Upper lobe of right lung (tissue), 1 donor: ENCODE data around the gene PCDHGC4. TPM values are rescaled to one million over a fixed set of nuclear protein-coding genes. Genes with fewer than 3 reads are reported as not detected.

Experiments used
- ATAC-seq: fragments of 200-7000 bp; cut with Tn5 transposase; one replicate; pipeline ENCODE4 v1.9.1; 2020; ENCODE audit warnings: mild to moderate bottlenecking, moderate library complexity
- DNase-seq: peaks from one replicate; pipeline ENCODE4 v3.0.0-alpha.2; 2020
- H3K27ac ChIP-seq: fragments of 200-600 bp; one replicate; pipeline ENCODE4 v1.8.0; 2022
- H3K27me3 ChIP-seq: fragments of 200-600 bp; one replicate; pipeline ENCODE4 v1.8.0; 2022; ENCODE audit warnings: mild to moderate bottlenecking
- H3K36me3 ChIP-seq: fragments of 200-600 bp; one replicate; pipeline ENCODE4 v1.8.0; 2022
- H3K4me1 ChIP-seq: fragments of 200-600 bp; one replicate; pipeline ENCODE4 v1.8.0; 2022
- H3K4me3 ChIP-seq: fragments of 200-600 bp; one replicate; pipeline ENCODE4 v1.8.0; 2022; ENCODE audit warnings: mild to moderate bottlenecking
- H3K9me3 ChIP-seq: fragments of 200-600 bp; one replicate; pipeline ENCODE4 v1.8.0; 2022
- CTCF ChIP-seq: fragments of 200-600 bp; IDR thresholded peaks from one replicate; pipeline ENCODE4 v1.8.0; 2022; ENCODE audit warnings: antibody characterized with exemption
- intact Hi-C: fragments of 100-400 bp; cut with DNase I; formaldehyde crosslinking; loops from one replicate; pipeline ENCODE4 v1.11.0; 2022
- total RNA-seq: library from RNA; stranded (reverse); fragmentation: NEBNext Ultra II Directional; extraction: Animal tissue kit (Norgen Biotek cat#: 25700); gene quantifications from one replicate; pipeline ENCODE4 v1.2.1, GENCODE V29; 2021
- donor health status: DM: no; HTN: yes; CAD: no; lungs with severe emphysema.

Gene PCDHGC4
- total RNA-seq, 1 donor from 2014 or later, result 1.8 TPM

GRCh38 chr5:141510850-141511601, 26.2 kb downstream of the PCDHGC4 start:
- Histone ChIP-seq H3K4me3 (no peak overlapping the region), H3K9me3 (no peaks in the 10 kb centered on the region), H3K27me3 (no peaks in the 10 kb centered on the region), H3K27ac (no peak overlapping the region), H3K36me3 (peaks cover 19% of the 10 kb centered on the region), H3K4me1 (peaks cover 43% of the 10 kb centered on the region)
- DNase-seq (no peak), ATAC-seq (no peak)
- intact Hi-C loops, result no loop called here
- TF ChIP-seq CTCF, result no peak

- Histone ChIP-seq H3K9me3 (no peaks in the 10 kb centered on the region), H3K36me3 (peaks cover 23% of the 10 kb centered on the region), H3K27ac (peak overlapping the region; percentile 76), H3K4me3 (no peak overlapping the region), H3K27me3 (no peaks in the 10 kb centered on the region), H3K4me1 (peaks cover 43% of the 10 kb centered on the region)
- no peak for ATAC-seq
- no peak for DNase-seq
- no peak for TF ChIP-seq CTCF
- intact Hi-C loops, result no loop called here
These were observed 27.0 kb downstream of the PCDHGC4 start for GRCh38 chr5:141511771-141512325.

- intact Hi-C loops, result no loop called here
- ATAC-seq, result peak; percentile 73
- peaks cover 26% of the 10 kb centered on the region for H3K36me3 ChIP-seq
- H3K27me3 ChIP-seq, result no peaks in the 10 kb centered on the region
- peaks cover 43% of the 10 kb centered on the region for H3K4me1 ChIP-seq
- no peaks in the 10 kb centered on the region for H3K9me3 ChIP-seq
- TF ChIP-seq CTCF, result peak; percentile 85
- peak; percentile 91 for DNase-seq
- peak overlapping the region; percentile 56 for H3K4me3 ChIP-seq
- peak overlapping the region; percentile 76 for H3K27ac ChIP-seq
These were observed 27.6 kb downstream of the PCDHGC4 start for GRCh38 chr5:141512390-141512910.

- peak overlapping the region; percentile 56 for H3K4me3 ChIP-seq
- H3K27ac ChIP-seq, result peak overlapping the region; percentile 76
- no peaks in the 10 kb centered on the region for H3K9me3 ChIP-seq
- peaks cover 42% of the 10 kb centered on the region for H3K4me1 ChIP-seq
- DNase-seq (no peak), ATAC-seq (peak; percentile 21)
- intact Hi-C loops, result no loop called here
- H3K36me3 ChIP-seq, result peaks cover 30% of the 10 kb centered on the region
- H3K27me3 ChIP-seq, result no peaks in the 10 kb centered on the region
- TF ChIP-seq CTCF, result no peak
These were observed 28.2 kb downstream of the PCDHGC4 start for GRCh38 chr5:141512911-141513626.

GRCh38 chr5:141513627-141514329, 28.9 kb downstream of the PCDHGC4 start:
- H3K27me3 ChIP-seq, result no peaks in the 10 kb centered on the region
- DNase-seq, result peak; percentile 81
- peak; percentile 54 for ATAC-seq
- H3K4me1 ChIP-seq, result peaks cover 43% of the 10 kb centered on the region
- intact Hi-C loops, result no loop called here
- peaks cover 36% of the 10 kb centered on the region for H3K36me3 ChIP-seq
- H3K27ac ChIP-seq, result peak overlapping the region; percentile 76
- no peaks in the 10 kb centered on the region for H3K9me3 ChIP-seq
- H3K4me3 ChIP-seq, result peak overlapping the region; percentile 56
- no peak for TF ChIP-seq CTCF
